Endothelial cell (in vitro differentiated cells): ENCODE results near the gene SHROOM3. TPM values are rescaled to one million over a fixed set of nuclear protein-coding genes. Genes with fewer than 3 reads are reported as not detected.

Source experiments
- DNase-seq: peaks from one replicate; pipeline ENCODE4 v3.0.0; 2021; ENCODE audit warnings: low spot score
- H3K27ac Mint-ChIP-seq: one replicate; pipeline ENCODE4 v1.8.0; 2021; ENCODE audit warnings: mixed read lengths, inconsistent platforms; ENCODE audit not compliant: unreplicated experiment
- H3K27me3 Mint-ChIP-seq: one replicate; pipeline ENCODE4 v1.8.0; 2021; ENCODE audit warnings: mild to moderate bottlenecking, moderate library complexity, mixed read lengths, inconsistent platforms; ENCODE audit not compliant: unreplicated experiment
- H3K36me3 Mint-ChIP-seq: one replicate; pipeline ENCODE4 v1.8.0; 2021; ENCODE audit warnings: mild to moderate bottlenecking, low read depth, mixed read lengths, inconsistent platforms; ENCODE audit not compliant: unreplicated experiment
- H3K4me1 Mint-ChIP-seq: one replicate; pipeline ENCODE4 v1.8.0; 2021; ENCODE audit warnings: mild to moderate bottlenecking, mixed read lengths, inconsistent platforms; ENCODE audit not compliant: unreplicated experiment
- H3K4me3 Mint-ChIP-seq: one replicate; pipeline ENCODE4 v1.8.0; 2021; ENCODE audit warnings: mild to moderate bottlenecking, mixed read lengths, inconsistent platforms; ENCODE audit not compliant: unreplicated experiment
- H3K9me3 Mint-ChIP-seq: one replicate; pipeline ENCODE4 v1.8.0; 2021; ENCODE audit warnings: mixed read lengths, inconsistent platforms; ENCODE audit not compliant: unreplicated experiment
- total RNA-seq: library from RNA; stranded (reverse); fragmentation: NEBNext Ultra II Directional; extraction: Animal tissue kit (Norgen Biotek cat#: 25700); gene quantifications from one replicate; pipeline ENCODE4 v1.2.1, GENCODE V29; 2021; ENCODE audit not compliant: unreplicated experiment
- TF ChIP-seq, protein P1 (sequence below): fragments of 200-600 bp; sonication (generic); IDR thresholded peaks from one replicate; pipeline ENCODE4 v1.5.0; 2021; ENCODE audit warnings: antibody characterized with exemption; ENCODE audit not compliant: unreplicated experiment

SHROOM3 gene
- total RNA-seq, 1 donor from 2014 or later = 7.9 TPM

DNA sequence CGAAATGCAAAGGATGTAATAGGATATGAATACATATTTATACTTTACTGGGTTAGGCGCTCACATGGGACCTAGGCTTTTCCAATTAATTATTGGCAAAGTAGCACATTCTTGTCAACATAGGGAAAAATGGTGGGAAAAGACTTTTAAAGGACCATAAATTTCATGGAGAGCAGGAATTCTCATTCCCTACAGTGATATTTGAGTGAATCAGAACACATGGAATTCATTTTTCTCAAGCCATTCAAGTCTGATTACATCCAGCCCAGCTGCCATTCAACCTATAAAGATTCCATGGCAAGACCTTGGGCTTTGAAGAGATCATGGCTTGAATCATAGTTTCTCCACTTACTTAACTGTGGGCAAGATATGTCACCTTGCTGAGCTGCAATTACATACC, 312.5 kb downstream of the SHROOM3 start:
- H3K27me3 Mint-ChIP-seq = no peaks in the 10 kb centered on the region
- no peak overlapping the region for H3K27ac Mint-ChIP-seq

DNA sequence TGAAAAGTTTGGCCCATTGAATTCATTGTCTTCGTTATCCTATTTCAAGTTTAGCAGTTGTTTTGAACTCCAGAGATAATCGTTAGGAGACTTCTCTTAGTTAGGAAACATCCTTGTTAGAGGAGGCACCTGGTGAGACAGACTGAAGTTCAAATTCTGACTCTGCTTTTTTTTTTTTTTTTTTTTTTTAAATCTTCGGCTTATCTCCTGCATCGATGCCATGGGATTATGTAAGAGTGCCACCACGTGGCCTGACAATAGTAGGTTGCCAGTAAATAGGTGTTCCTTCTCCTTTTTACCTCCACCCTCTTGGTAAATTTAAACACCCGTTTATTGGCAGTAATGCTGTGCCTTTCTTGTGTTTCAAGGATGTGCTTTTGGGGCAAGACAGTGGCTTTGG, 313.6 kb downstream of the SHROOM3 start:
- peaks cover 18% of the 10 kb centered on the region for H3K4me1 Mint-ChIP-seq
- H3K36me3 Mint-ChIP-seq = no peaks in the 10 kb centered on the region
- H3K27ac Mint-ChIP-seq = no peak overlapping the region
- no peaks in the 10 kb centered on the region for H3K9me3 Mint-ChIP-seq
- H3K4me3 Mint-ChIP-seq = no peak overlapping the region
- H3K27me3 Mint-ChIP-seq = peaks cover 1% of the 10 kb centered on the region
- TF ChIP-seq, protein P1, sequence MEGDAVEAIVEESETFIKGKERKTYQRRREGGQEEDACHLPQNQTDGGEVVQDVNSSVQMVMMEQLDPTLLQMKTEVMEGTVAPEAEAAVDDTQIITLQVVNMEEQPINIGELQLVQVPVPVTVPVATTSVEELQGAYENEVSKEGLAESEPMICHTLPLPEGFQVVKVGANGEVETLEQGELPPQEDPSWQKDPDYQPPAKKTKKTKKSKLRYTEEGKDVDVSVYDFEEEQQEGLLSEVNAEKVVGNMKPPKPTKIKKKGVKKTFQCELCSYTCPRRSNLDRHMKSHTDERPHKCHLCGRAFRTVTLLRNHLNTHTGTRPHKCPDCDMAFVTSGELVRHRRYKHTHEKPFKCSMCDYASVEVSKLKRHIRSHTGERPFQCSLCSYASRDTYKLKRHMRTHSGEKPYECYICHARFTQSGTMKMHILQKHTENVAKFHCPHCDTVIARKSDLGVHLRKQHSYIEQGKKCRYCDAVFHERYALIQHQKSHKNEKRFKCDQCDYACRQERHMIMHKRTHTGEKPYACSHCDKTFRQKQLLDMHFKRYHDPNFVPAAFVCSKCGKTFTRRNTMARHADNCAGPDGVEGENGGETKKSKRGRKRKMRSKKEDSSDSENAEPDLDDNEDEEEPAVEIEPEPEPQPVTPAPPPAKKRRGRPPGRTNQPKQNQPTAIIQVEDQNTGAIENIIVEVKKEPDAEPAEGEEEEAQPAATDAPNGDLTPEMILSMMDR = peak; percentile 19
- peak; percentile 30 for DNase-seq

More for the DNA sequence above, 312.5 kb downstream of the SHROOM3 start:
- TF ChIP-seq, protein P1 = no peak
- Mint-ChIP-seq H3K4me3 (no peak overlapping the region), H3K36me3 (no peaks in the 10 kb centered on the region), H3K4me1 (peaks cover 18% of the 10 kb centered on the region), H3K9me3 (no peaks in the 10 kb centered on the region)
- DNase-seq = no peak

DNA sequence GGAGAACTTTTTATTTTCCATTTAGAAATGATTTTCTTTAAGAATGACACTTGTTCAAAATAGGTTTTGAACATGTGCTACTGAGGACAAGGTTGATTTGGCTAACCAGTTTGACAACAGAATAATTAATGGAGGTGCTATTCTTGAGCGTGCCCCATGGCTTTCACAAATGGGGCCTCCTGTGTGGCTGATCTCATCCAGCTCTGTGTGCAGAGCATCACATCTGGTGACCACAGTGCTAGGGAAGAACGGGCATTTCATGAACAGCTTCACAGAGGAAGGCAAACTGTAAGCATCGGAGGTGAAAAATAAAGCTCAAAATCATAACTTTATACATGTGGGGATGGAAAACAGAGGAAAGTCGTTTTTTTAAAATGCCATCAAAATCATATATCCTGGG, 314.3 kb downstream of the SHROOM3 start:
- H3K27ac Mint-ChIP-seq = no peak overlapping the region
- no peak for DNase-seq
- no peaks in the 10 kb centered on the region for H3K36me3 Mint-ChIP-seq
- H3K4me1 Mint-ChIP-seq = peaks cover 20% of the 10 kb centered on the region
- no peaks in the 10 kb centered on the region for H3K9me3 Mint-ChIP-seq
- TF ChIP-seq, protein P1 = no peak
- no peak overlapping the region for H3K4me3 Mint-ChIP-seq
- peaks cover 1% of the 10 kb centered on the region for H3K27me3 Mint-ChIP-seq

DNA sequence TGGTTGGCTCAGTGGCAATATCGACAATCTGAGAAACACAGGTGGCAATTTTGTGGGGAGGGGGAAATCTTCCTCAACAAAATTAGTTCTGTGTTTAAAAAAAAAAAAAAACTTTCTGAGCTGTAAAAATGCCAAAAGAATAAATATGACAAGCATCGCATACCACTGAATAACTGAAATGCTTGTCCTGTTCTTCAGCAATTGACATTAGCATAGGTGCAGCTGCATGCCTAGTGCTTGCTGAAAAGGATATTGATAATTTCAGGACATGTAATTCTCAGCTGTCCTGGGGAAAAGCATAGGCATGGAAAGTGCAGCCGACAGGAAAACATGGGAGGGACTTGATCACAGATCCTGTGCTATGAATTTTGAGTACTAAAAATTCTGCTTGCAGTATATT, 315.7 kb downstream of the SHROOM3 start:
- no peak overlapping the region for H3K27ac Mint-ChIP-seq
- no peak for DNase-seq
- no peaks in the 10 kb centered on the region for H3K36me3 Mint-ChIP-seq
- no peak overlapping the region for H3K4me3 Mint-ChIP-seq
- TF ChIP-seq, protein P1 = no peak
- H3K4me1 Mint-ChIP-seq = peaks cover 18% of the 10 kb centered on the region
- peaks cover 3% of the 10 kb centered on the region for H3K27me3 Mint-ChIP-seq
- H3K9me3 Mint-ChIP-seq = no peaks in the 10 kb centered on the region

DNA sequence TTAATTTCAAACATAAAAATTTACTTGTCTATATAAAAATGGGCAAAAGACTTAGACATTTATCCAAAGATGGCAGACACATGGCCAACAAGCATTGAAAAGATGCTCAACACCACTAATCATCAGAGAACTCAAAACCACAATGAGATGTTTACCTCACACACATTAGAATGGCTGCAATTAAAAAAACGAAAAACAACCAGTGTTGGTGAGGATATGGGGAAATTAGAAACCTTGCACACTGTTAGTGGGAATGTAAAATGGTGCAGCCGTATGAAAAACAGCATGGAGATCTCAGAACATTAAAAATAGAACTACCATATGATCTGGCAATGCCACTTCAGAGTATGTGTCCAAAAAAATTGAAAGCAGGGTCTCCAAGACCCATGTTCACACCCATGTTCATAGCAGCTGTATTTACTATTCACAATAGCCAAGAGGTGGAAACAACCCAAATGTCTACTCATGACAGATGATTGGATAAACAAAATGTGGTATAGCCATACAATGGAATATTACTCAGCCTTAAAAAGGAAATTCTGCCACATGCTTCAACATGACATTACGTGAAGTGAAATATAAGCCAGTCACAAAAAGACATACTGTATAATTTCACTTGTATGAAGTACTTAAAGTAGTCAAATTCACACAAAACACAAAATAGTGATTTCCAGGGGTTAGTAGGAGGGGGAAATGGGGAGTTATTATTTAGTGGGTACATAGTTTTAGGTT, 316.7 kb downstream of the SHROOM3 start:
- TF ChIP-seq, protein P1 = no peak
- no peaks in the 10 kb centered on the region for H3K36me3 Mint-ChIP-seq

More for the DNA sequence above, 316.7 kb downstream of the SHROOM3 start:
- DNase-seq = no peak
- H3K27me3 Mint-ChIP-seq = peaks cover 3% of the 10 kb centered on the region
- H3K27ac Mint-ChIP-seq = no peak overlapping the region
- H3K4me3 Mint-ChIP-seq = no peak overlapping the region
- no peaks in the 10 kb centered on the region for H3K9me3 Mint-ChIP-seq
- peaks cover 18% of the 10 kb centered on the region for H3K4me1 Mint-ChIP-seq
